Stimulated activated CD8-positive, alpha-beta memory T cell treated with anti-CD3 and anti-CD28 coated beads, Interleukin-7, amount 100 ng/mL, for 24 hours (primary cell): ENCODE results near the gene LAMP5.

Experiments used
- DNase-seq: peaks from one replicate; pipeline ENCODE4 v3.0.0-alpha.2; 2020; ENCODE audit warnings: low read depth

The LAMP5 gene

GRCh38 chr20:9535449-9535848 is 21.1 kb downstream of the LAMP5 start:
- DNase-seq: no peak

- no peak for DNase-seq
Observed at GRCh38 chr20:9543214-9543613, 28.8 kb downstream of the LAMP5 start.

- no peak for DNase-seq
Observed at GRCh38 chr20:9550283-9550682, 35.9 kb downstream of the LAMP5 start.

GRCh38 chr20:9550871-9551270 is 36.5 kb downstream of the LAMP5 start:
- no peak for DNase-seq

- no peak for DNase-seq
Observed at GRCh38 chr20:9551808-9552550, 37.6 kb downstream of the LAMP5 start.

GRCh38 chr20:9555781-9556180 is 41.4 kb downstream of the LAMP5 start:
- no peak for DNase-seq

GRCh38 chr20:9557411-9557810 is 43.0 kb downstream of the LAMP5 start:
- DNase-seq: no peak

- DNase-seq: no peak
Observed at GRCh38 chr20:9565910-9566550, 51.6 kb downstream of the LAMP5 start.

GRCh38 chr20:9566977-9567376 is 52.6 kb downstream of the LAMP5 start:
- DNase-seq: no peak

GRCh38 chr20:9570612-9571011 is 56.2 kb downstream of the LAMP5 start:
- DNase-seq: no peak

GRCh38 chr20:9571783-9572182 is 57.4 kb downstream of the LAMP5 start:
- no peak for DNase-seq

- DNase-seq: no peak
Observed at GRCh38 chr20:9572670-9573069, 58.3 kb downstream of the LAMP5 start.

- no peak for DNase-seq
Observed at GRCh38 chr20:9573335-9574151, 59.2 kb downstream of the LAMP5 start.

GRCh38 chr20:9574181-9574580 is 59.8 kb downstream of the LAMP5 start:
- DNase-seq: no peak

- DNase-seq: no peak
Observed at GRCh38 chr20:9574776-9575175, 60.4 kb downstream of the LAMP5 start.

GRCh38 chr20:9575836-9576235 is 61.4 kb downstream of the LAMP5 start:
- no peak for DNase-seq

- DNase-seq: no peak
Observed at GRCh38 chr20:9576695-9577094, 62.3 kb downstream of the LAMP5 start.

- DNase-seq: no peak
Observed at GRCh38 chr20:9577397-9577796, 63.0 kb downstream of the LAMP5 start.

GRCh38 chr20:9578594-9578993 is 64.2 kb downstream of the LAMP5 start:
- no peak for DNase-seq
